GM12864 (cell line): ENCODE data around the gene SCN9A.

Source experiments
- DNase-seq: peaks from one replicate; pipeline ENCODE4 v3.0.0-alpha.2; 2011; ENCODE audit warnings: low read depth
- H3K4me3 ChIP-seq: 2 replicates; pipeline ENCODE4 v1.5.1; 2011; ENCODE audit warnings: mild to moderate bottlenecking, low read depth, low read length, control low read depth
- TF ChIP-seq, protein P1 (sequence below): IDR thresholded peaks from 2 replicates; pipeline ENCODE4 v1.5.1; 2011; ENCODE audit warnings: low read depth, mild to moderate bottlenecking, moderate library complexity, low read length, control low read depth, inconsistent platforms; ENCODE audit errors: missing control alignments

SCN9A gene

DNA sequence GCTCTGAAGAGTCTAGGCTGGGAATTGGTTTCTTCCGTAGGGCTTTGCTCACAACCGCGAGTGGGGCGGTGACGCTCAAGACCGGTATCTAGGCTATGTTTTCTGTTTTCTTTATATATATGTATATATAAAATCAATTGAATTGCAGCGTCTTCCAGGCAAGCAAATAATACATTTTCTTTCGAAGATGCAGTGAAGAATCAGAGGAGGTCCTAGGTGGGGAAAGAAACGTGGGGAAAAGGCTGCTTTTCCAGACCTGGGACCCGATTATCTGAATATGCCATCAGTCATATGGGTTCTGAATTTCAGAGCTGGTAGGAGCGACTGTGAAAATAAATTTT is 714 bp upstream of the SCN9A start:
- H3K4me3 ChIP-seq = no peak overlapping the region
- DNase-seq = no peak
- TF ChIP-seq, protein P1, sequence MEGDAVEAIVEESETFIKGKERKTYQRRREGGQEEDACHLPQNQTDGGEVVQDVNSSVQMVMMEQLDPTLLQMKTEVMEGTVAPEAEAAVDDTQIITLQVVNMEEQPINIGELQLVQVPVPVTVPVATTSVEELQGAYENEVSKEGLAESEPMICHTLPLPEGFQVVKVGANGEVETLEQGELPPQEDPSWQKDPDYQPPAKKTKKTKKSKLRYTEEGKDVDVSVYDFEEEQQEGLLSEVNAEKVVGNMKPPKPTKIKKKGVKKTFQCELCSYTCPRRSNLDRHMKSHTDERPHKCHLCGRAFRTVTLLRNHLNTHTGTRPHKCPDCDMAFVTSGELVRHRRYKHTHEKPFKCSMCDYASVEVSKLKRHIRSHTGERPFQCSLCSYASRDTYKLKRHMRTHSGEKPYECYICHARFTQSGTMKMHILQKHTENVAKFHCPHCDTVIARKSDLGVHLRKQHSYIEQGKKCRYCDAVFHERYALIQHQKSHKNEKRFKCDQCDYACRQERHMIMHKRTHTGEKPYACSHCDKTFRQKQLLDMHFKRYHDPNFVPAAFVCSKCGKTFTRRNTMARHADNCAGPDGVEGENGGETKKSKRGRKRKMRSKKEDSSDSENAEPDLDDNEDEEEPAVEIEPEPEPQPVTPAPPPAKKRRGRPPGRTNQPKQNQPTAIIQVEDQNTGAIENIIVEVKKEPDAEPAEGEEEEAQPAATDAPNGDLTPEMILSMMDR = no peak

DNA sequence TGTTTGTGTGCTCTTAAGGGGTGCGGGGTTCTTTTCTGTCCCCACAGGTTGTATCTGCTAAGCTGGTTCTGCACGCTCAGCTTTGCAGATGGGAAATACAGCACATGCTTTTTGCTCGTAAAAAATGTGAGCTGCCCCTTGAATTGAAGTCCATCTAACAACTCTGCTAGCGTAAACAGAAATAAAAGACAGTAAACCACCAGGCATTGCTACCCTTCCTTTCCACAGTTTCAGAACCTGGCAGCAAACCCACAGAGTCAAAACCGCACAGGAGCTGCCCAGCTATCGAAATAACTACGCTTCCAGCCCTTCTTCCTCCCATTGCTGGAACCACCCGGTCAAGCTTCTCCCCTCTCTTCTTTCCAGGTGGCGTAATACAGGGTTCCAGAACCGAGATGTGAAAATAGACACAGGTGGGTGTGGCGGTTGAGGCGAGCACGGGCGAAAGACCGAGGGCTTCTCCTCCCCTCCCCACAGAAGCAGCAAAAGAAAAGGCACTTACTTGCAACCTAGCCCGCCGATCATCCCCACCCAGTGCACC is 479 bp downstream of the SCN9A start:
- TF ChIP-seq, protein P1 = no peak
- DNase-seq = no peak
- H3K4me3 ChIP-seq = no peak overlapping the region

DNA sequence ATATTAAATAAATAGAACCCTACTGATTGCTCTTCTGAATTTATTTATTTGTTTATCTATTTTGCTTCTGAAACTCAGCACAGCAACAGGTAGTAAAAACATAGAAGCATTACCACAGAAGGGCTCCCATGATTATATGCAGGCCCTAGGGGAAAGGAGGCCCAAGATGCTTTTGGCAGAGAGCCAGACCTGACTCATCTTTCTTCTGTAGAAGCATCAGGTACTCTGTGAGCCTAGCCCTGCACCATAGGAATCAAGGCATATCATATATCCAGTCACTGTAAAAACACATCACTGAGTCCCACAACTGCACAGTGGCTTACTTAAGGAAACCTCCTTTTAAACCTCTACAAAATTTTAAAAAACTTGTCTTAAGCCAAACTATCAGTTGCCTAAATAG is 1.8 kb downstream of the SCN9A start:
- DNase-seq = no peak
- TF ChIP-seq, protein P1 = no peak
- H3K4me3 ChIP-seq = no peak overlapping the region

DNA sequence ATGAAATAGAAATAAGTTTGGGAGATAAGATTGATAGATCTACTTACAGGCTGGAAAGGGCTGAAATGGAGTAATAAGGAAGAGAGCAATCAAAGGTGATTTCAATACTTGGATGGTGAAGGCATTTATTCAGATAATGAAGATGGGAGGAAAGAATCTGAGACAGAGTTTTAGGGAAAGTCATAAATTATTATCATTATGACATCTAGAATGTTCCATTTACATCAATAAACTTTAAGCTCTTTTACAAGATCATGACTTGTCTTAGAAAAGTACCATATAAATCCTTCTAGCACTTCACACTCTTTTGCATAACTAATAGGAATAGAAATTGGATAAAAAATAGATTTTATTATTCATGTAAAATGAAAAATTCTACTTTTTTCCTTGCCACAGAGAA is 2.2 kb downstream of the SCN9A start:
- no peak for DNase-seq
- H3K4me3 ChIP-seq = no peak overlapping the region
- TF ChIP-seq, protein P1 = no peak

DNA sequence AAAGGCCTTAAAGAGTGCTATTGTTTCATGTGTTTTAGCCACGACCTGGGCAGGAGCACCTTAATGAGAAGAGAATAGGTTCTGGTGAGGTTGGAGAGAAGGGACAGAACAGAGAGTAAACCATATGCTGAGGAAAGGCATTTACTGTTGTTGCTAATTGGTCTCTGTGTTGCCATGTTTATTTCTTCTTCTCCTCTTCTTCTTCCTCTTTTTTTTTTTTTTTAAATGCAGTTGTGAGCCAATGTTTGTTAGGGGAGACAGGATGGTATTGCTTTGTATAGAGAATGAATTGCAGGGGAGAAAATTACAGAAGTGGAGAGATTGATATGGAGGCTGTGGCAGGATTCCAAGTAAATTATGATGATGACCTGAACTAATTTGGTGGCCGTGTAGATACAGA is 2.6 kb downstream of the SCN9A start:
- H3K4me3 ChIP-seq = no peak overlapping the region
- TF ChIP-seq, protein P1 = no peak
- DNase-seq = no peak

DNA sequence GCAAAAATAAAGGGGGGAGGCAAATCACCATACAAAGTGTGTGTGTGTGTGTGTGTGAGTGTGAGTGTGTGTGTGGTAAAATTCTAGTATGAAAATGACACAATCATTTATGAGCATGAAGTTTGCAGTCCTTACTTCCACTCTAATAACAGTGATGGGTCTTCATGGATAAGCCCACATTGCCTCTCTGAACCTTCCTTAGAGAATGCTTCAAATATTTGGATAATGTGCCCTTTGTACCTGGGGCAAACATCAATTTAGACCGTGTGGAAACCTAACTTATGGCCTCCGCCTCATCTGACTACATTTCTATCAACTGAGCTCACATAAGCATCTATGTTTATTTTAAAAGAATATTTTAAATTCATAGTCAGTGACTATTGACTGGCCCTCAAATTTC is 3.7 kb downstream of the SCN9A start:
- DNase-seq = no peak
- H3K4me3 ChIP-seq = no peak overlapping the region
- TF ChIP-seq, protein P1 = no peak

DNA sequence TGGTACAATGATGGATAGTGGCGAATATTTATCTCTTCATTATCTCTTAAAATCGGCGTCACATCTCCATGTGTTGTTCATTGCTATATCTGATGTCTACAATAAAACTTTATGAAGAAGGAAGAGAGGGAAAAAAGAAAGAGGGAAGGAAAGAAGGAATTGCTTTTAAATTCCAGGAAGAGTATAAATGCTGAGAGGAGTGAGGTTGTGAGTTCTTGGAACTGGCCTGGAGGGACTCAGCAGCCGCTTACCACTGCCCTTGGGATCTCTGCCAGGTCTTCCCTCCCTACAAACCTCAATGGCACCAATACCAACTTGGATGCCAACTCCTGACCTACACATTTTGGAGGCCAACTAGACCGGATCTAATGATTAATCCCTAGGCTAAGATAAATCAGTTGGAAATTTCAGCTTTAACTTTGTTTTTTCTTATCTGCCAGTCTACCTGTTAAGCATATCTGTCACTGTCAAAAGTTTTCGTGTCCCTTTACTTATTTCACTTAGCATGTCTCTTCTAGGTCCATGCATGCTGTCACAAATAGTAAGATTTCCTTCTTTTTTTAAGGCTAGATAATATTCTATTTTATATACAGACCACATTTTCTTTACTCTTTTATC is 9.8 kb downstream of the SCN9A start:
- TF ChIP-seq, protein P1 = no peak
- no peak overlapping the region for H3K4me3 ChIP-seq
- DNase-seq = no peak
